WTC11 (cell line): ENCODE results near the gene NAV3.

Experiments
- ATF2 ChIP-seq: sonication (generic); formaldehyde crosslinking; IDR thresholded peaks from 2 replicates; pipeline ENCODE4 v1.8.1; 2022; ENCODE audit warnings: low read depth, missing genetic modification reagents, borderline replicate concordance
- CBFB ChIP-seq: sonication (generic); formaldehyde crosslinking; IDR thresholded peaks from 2 replicates; pipeline ENCODE4 v1.8.1; 2022; ENCODE audit warnings: mild to moderate bottlenecking, low read depth, missing genetic modification reagents
- CTCF ChIP-seq: fragments of 200-600 bp; IDR thresholded peaks from 2 replicates; pipeline ENCODE4 v1.8.0; 2022; ENCODE audit warnings: antibody characterized with exemption
- E2F1 ChIP-seq: sonication (generic); formaldehyde crosslinking; IDR thresholded peaks from 2 replicates; pipeline ENCODE4 v1.8.0; 2022; ENCODE audit warnings: mild to moderate bottlenecking, missing genetic modification reagents
- E2F5 ChIP-seq: sonication (generic); formaldehyde crosslinking; IDR thresholded peaks from 2 replicates; pipeline ENCODE4 v1.8.1; 2022; ENCODE audit warnings: mild to moderate bottlenecking, moderate library complexity, missing genetic modification reagents
- JUN ChIP-seq: sonication (generic); formaldehyde crosslinking; IDR thresholded peaks from 2 replicates; pipeline ENCODE4 v1.8.0; 2023; ENCODE audit warnings: mild to moderate bottlenecking, missing genetic modification reagents
- MAX ChIP-seq: sonication (generic); formaldehyde crosslinking; IDR thresholded peaks from 2 replicates; pipeline ENCODE4 v1.8.0; 2022; ENCODE audit warnings: mild to moderate bottlenecking, missing genetic modification reagents
- NR2C2 ChIP-seq: sonication (generic); formaldehyde crosslinking; IDR thresholded peaks from 2 replicates; pipeline ENCODE4 v1.8.0; 2022; ENCODE audit warnings: mild to moderate bottlenecking, missing genetic modification reagents
- NR3C1 ChIP-seq: sonication (generic); formaldehyde crosslinking; conservative IDR thresholded peaks from 2 replicates; pipeline ENCODE4 v1.8.1; 2023; ENCODE audit warnings: low read depth, mild to moderate bottlenecking, missing genetic modification reagents
- TCF7 ChIP-seq: sonication (generic); formaldehyde crosslinking; IDR thresholded peaks from 2 replicates; pipeline ENCODE4 v1.8.0; 2022; ENCODE audit warnings: mild to moderate bottlenecking, low read depth, missing genetic modification reagents, moderate library complexity
- ZNF232 ChIP-seq: sonication (generic); formaldehyde crosslinking; IDR thresholded peaks from 2 replicates; pipeline ENCODE4 v1.8.0; 2022; ENCODE audit warnings: mild to moderate bottlenecking, missing genetic modification reagents
- ZNF263 ChIP-seq: sonication (generic); formaldehyde crosslinking; IDR thresholded peaks from 2 replicates; pipeline ENCODE4 v1.8.1; 2022; ENCODE audit warnings: low read depth, mild to moderate bottlenecking, moderate library complexity, missing genetic modification reagents
- ZNF423 ChIP-seq: fragments of 250-450 bp; sonication (Bioruptor Pico); IDR thresholded peaks from 2 replicates; pipeline ENCODE4 v2.1.2; 2022; ENCODE audit warnings: mild to moderate bottlenecking, moderate library complexity

- no peak for TF ChIP-seq CTCF
- TF ChIP-seq JUN (CRISPR knock-in tag) = no peak
- no peak for TF ChIP-seq NR2C2 (CRISPR knock-in tag)
- TF ChIP-seq ZNF263 (CRISPR knock-in tag) = no peak
- TF ChIP-seq E2F5 = no peak
- no peak for TF ChIP-seq TCF7 (CRISPR knock-in tag)
- no peak for TF ChIP-seq ZNF423
- TF ChIP-seq MAX (CRISPR knock-in tag) = no peak
- TF ChIP-seq ATF2 (CRISPR knock-in tag) = no peak
- no peak for TF ChIP-seq E2F1 (CRISPR knock-in tag)
- no peak for TF ChIP-seq ZNF232 (CRISPR knock-in tag)
- TF ChIP-seq NR3C1 (CRISPR knock-in tag) = no peak
- TF ChIP-seq CBFB (CRISPR knock-in tag) = no peak
These were observed 137.9 kb downstream of the NAV3 start for GRCh38 chr12:77968571-77968970.
